HepG2 (cell line): ENCODE measurements around the gene PPP1R13B. TPM values are rescaled to one million over a fixed set of nuclear protein-coding genes. Genes with fewer than 3 reads are reported as not detected.
A peak's percentile ranks its signal among the peaks of the same experiment; 100 is the strongest.

Source experiments
- ARID2 ChIP-seq: sonication (generic); formaldehyde crosslinking; IDR thresholded peaks from 2 replicates; pipeline ENCODE4 v1.8.1; 2022; ENCODE audit warnings: mild to moderate bottlenecking, missing genetic modification reagents, borderline replicate concordance
- CSRNP2 ChIP-seq: sonication (generic); formaldehyde crosslinking; conservative IDR thresholded peaks from 2 replicates; pipeline ENCODE4 v1.8.0; 2022; ENCODE audit warnings: low read depth, missing genetic modification reagents
- ELF4 ChIP-seq: sonication (generic); formaldehyde crosslinking; IDR thresholded peaks from 2 replicates; pipeline ENCODE4 v1.5.0; 2020; ENCODE audit warnings: missing genetic modification reagents, mild to moderate bottlenecking, moderate library complexity, borderline replicate concordance
- HNRNPUL1 ChIP-seq: fragments of 200-400 bp; formaldehyde crosslinking; IDR thresholded peaks from 2 replicates; pipeline ENCODE4 v1.6.1; 2017; ENCODE audit warnings: low read depth, mild to moderate bottlenecking, low read length, moderate library complexity
- HOXD1 ChIP-seq: sonication (generic); formaldehyde crosslinking; IDR thresholded peaks from 2 replicates; pipeline ENCODE4 v1.5.0; 2020; ENCODE audit warnings: missing genetic modification reagents
- IRF9 ChIP-seq: sonication (generic); formaldehyde crosslinking; IDR thresholded peaks from 2 replicates; pipeline ENCODE4 v1.8.0; 2022; ENCODE audit warnings: missing genetic modification reagents, mild to moderate bottlenecking, borderline replicate concordance
- MYNN ChIP-seq: sonication (generic); formaldehyde crosslinking; IDR thresholded peaks from 2 replicates; pipeline ENCODE4 v1.4.0; 2020; ENCODE audit warnings: mild to moderate bottlenecking, low read depth, missing genetic modification reagents
- NR2F2 ChIP-seq: IDR thresholded peaks from 2 replicates; pipeline ENCODE4 v1.6.1; 2012; ENCODE audit warnings: low read depth, inconsistent platforms, borderline replicate concordance
- PBX3 ChIP-seq: sonication (generic); formaldehyde crosslinking; IDR thresholded peaks from 2 replicates; pipeline ENCODE4 v1.8.1; 2023; ENCODE audit warnings: missing genetic modification reagents, inconsistent platforms, borderline replicate concordance
- TCF7 ChIP-seq: sonication (generic); IDR thresholded peaks from 2 replicates; pipeline ENCODE4 v1.6.1; 2016; ENCODE audit warnings: antibody characterized with exemption, low read depth
- ZFY ChIP-seq: sonication (generic); formaldehyde crosslinking; IDR thresholded peaks from 2 replicates; pipeline ENCODE4 v1.4.0; 2020; ENCODE audit warnings: missing genetic modification reagents
- ZMAT3 ChIP-seq: sonication (generic); formaldehyde crosslinking; conservative IDR thresholded peaks from 2 replicates; pipeline ENCODE4 v1.7.0; 2021; ENCODE audit warnings: missing genetic modification reagents
- ZNF317 ChIP-seq: sonication (generic); formaldehyde crosslinking; IDR thresholded peaks from 2 replicates; pipeline ENCODE4 v1.5.0; 2020; ENCODE audit warnings: mild to moderate bottlenecking, missing genetic modification reagents
- ZNF550 ChIP-seq: sonication (generic); formaldehyde crosslinking; IDR thresholded peaks from 2 replicates; pipeline ENCODE4 v1.4.0; 2020; ENCODE audit warnings: mild to moderate bottlenecking, missing genetic modification reagents, borderline replicate concordance
- ZNF780A ChIP-seq: sonication (generic); formaldehyde crosslinking; IDR thresholded peaks from 2 replicates; pipeline ENCODE4 v1.8.0; 2022; ENCODE audit warnings: mild to moderate bottlenecking, missing genetic modification reagents, moderate library complexity
- polyA plus RNA-seq, 8 experiments: library from polyadenylated mRNA; depleted of rRNA in 3 of 8; stranded (reverse) in 7 of 8; unstranded in 1 of 8; fragments of >200 nt; fragmentation: Illumina TruSeq in 4 of 8; extraction: Trizol in 4 of 8; gene quantifications; 2 replicates each; pipeline versions ENCODE4 v1.2.1 to v1.2.3, GENCODE V29; 2011 to 2016; ENCODE audit warnings: low read depth in 4 of 8, missing spikeins in 1 of 8, mixed read lengths in 1 of 8; ENCODE audit not compliant: insufficient read depth in 1 of 8
- total RNA-seq, 5 experiments: library from RNA; depleted of rRNA; stranded (reverse); fragments of >200 nt; fragmentation: Illumina TruSeq; extraction: Trizol; gene quantifications; 2 replicates each; pipeline ENCODE4 v1.2.3, GENCODE V29; 2016; ENCODE audit warnings: low read depth in 1 of 5
- TF ChIP-seq, protein P1 (sequence below): sonication (generic); formaldehyde crosslinking; IDR thresholded peaks from 2 replicates; pipeline ENCODE4 v1.5.0; 2020; ENCODE audit warnings: mild to moderate bottlenecking, low read depth, missing genetic modification reagents, borderline replicate concordance
- TF ChIP-seq, protein P2 (sequence below): sonication (generic); formaldehyde crosslinking; IDR thresholded peaks from 2 replicates; pipeline ENCODE4 v1.8.1; 2023; ENCODE audit warnings: mild to moderate bottlenecking, moderate library complexity, missing genetic modification reagents
- TF ChIP-seq, protein P3 (sequence below): fragments of 450-650 bp; IDR thresholded peaks from 2 replicates; pipeline ENCODE4 v1.6.1; 2017; ENCODE audit warnings: mild to moderate bottlenecking

PPP1R13B gene
- total and polyA plus RNA-seq, 2 of the 13 experiments (the other 11 are each of a cell fraction or from before 2014, with no cell fraction given), result 4.6 to 9.4 TPM

GRCh38 chr14:103854822-103855733 is 7.7 kb upstream of the PPP1R13B start (continued):
- no peak for TF ChIP-seq CSRNP2 (CRISPR knock-in tag)
- no peak for TF ChIP-seq HNRNPUL1
- TF ChIP-seq IRF9 (CRISPR knock-in tag), result 0 out of 2 replicates have a peak, but pooled peaks have one; percentile 59
- TF ChIP-seq NR2F2, result no peak
- no peak for TF ChIP-seq MYNN
- TF ChIP-seq ELF4, result no peak
- TF ChIP-seq PBX3 (CRISPR knock-in tag), result no peak
- TF ChIP-seq, protein P1, sequence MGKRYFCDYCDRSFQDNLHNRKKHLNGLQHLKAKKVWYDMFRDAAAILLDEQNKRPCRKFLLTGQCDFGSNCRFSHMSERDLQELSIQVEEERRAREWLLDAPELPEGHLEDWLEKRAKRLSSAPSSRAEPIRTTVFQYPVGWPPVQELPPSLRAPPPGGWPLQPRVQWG, result no peak
- no peak for TF ChIP-seq ZNF550 (CRISPR knock-in tag)
- no peak for TF ChIP-seq TCF7
- TF ChIP-seq, protein P2, sequence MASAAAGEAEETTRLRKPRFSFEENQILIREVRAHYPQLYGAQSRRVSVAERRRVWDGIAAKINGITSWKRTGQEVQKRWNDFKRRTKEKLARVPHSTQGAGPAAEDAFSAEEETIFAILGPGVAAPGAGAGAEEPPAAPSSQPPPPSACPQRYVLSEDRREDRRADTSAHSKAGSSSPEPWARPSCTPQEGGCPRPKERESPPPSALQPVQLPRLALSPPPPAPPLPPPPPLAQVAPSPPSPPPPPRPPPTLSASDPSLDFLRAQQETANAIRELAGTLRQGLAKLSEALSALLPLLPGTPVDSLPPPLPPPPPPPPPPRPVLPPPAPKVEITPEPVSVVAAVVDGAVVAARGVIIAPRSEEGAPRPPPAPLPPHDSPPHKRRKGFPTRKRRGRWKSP (CRISPR knock-in tag), result no peak
- no peak for TF ChIP-seq ZNF780A (CRISPR knock-in tag)
- peak; percentile 56; the same call in 1 of the 2 replicates for TF ChIP-seq ARID2 (CRISPR knock-in tag)
- peak; percentile 92 for TF ChIP-seq ZFY (CRISPR knock-in tag)
- TF ChIP-seq HOXD1 (CRISPR knock-in tag), result no peak
- no peak for TF ChIP-seq ZNF317
- TF ChIP-seq, protein P3, sequence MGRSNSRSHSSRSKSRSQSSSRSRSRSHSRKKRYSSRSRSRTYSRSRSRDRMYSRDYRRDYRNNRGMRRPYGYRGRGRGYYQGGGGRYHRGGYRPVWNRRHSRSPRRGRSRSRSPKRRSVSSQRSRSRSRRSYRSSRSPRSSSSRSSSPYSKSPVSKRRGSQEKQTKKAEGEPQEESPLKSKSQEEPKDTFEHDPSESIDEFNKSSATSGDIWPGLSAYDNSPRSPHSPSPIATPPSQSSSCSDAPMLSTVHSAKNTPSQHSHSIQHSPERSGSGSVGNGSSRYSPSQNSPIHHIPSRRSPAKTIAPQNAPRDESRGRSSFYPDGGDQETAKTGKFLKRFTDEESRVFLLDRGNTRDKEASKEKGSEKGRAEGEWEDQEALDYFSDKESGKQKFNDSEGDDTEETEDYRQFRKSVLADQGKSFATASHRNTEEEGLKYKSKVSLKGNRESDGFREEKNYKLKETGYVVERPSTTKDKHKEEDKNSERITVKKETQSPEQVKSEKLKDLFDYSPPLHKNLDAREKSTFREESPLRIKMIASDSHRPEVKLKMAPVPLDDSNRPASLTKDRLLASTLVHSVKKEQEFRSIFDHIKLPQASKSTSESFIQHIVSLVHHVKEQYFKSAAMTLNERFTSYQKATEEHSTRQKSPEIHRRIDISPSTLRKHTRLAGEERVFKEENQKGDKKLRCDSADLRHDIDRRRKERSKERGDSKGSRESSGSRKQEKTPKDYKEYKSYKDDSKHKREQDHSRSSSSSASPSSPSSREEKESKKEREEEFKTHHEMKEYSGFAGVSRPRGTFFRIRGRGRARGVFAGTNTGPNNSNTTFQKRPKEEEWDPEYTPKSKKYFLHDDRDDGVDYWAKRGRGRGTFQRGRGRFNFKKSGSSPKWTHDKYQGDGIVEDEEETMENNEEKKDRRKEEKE, result no peak
- TF ChIP-seq ZMAT3 (CRISPR knock-in tag), result peak; percentile 35; the same call in 1 of the 2 replicates
